IMR-90 (cell line): ENCODE measurements around the gene DSE. TPM values are rescaled to one million over a fixed set of nuclear protein-coding genes. Genes with fewer than 3 reads are reported as not detected.
A peak's percentile ranks its signal among the peaks of the same experiment; 100 is the strongest.

ENCODE experiments used
- ATAC-seq: fragments of 200-7000 bp; cut with Tn5 transposase; 2 replicates; pipeline ENCODE4 v1.9.1; 2020; ENCODE audit warnings: low read depth, mild to moderate bottlenecking, moderate library complexity
- BruUV-seq: library from RNA; stranded (reverse); fragments of 400-500 nt; replicated peaks from 2 replicates; lab custom pipeline; 2021; lab: Mats Ljungman, UMichigan
- CTCF ChIA-PET: fragments of 300-600 bp; formaldehyde crosslinking; extraction: SDS; loops from one replicate; lab custom pipeline; 2021; ENCODE audit warnings: antibody characterized with exemption; lab: Yijun Ruan, JAX
- POLR2A ChIA-PET: fragments of 300-600 bp; sonication (Branson Sonifier 250); formaldehyde crosslinking; loops from one replicate; lab custom pipeline; 2022; ENCODE audit warnings: antibody characterized with exemption; ENCODE audit not compliant: unreplicated experiment; lab: Charles Lee
- DNase-seq: peaks from one replicate; pipeline ENCODE4 v3.0.0; 2013
- H2AFZ ChIP-seq: replicated peaks from 2 replicates; pipeline ENCODE3; 2013; ENCODE audit warnings: low read length, mild to moderate bottlenecking; ENCODE audit not compliant: poor library complexity
- H2AK5ac ChIP-seq: 2 replicates; pipeline ENCODE4 v1.6.1; 2013; ENCODE audit warnings: low read depth, low read length, inconsistent platforms
- H2AK9ac ChIP-seq: replicated peaks from 2 replicates; pipeline ENCODE3; 2013; ENCODE audit warnings: mild to moderate bottlenecking, low read depth, low read length, moderate library complexity; ENCODE audit not compliant: poor library complexity
- H2BK120ac ChIP-seq: 2 replicates; pipeline ENCODE4 v1.6.1; 2013; ENCODE audit warnings: low read depth, low read length, inconsistent platforms
- H2BK15ac ChIP-seq: 3 replicates; pipeline ENCODE4 v1.6.1; 2013; ENCODE audit warnings: low read depth, low read length, inconsistent platforms
- H2BK20ac ChIP-seq: 2 replicates; pipeline ENCODE4 v1.6.1; 2013; ENCODE audit warnings: low read depth, mild to moderate bottlenecking, inconsistent platforms, low read length, moderate library complexity
- H2BK5ac ChIP-seq: 2 replicates; pipeline ENCODE4 v1.6.1; 2013; ENCODE audit warnings: mild to moderate bottlenecking, low read depth, low read length, inconsistent platforms; ENCODE audit not compliant: poor library complexity, severe bottlenecking
- H3K14ac ChIP-seq: replicated peaks from 2 replicates; pipeline ENCODE4 v1.6.1; 2013; ENCODE audit warnings: low read depth, low read length, inconsistent platforms
- H3K18ac ChIP-seq: 2 replicates; pipeline ENCODE4 v1.6.1; 2013; ENCODE audit warnings: low read depth, low read length, control low read depth
- H3K23ac ChIP-seq: 2 replicates; pipeline ENCODE4 v1.6.1; 2013; ENCODE audit warnings: low read depth, low read length, inconsistent platforms
- H3K27ac ChIP-seq: 2 replicates; pipeline ENCODE4 v1.5.1; 2013; ENCODE audit warnings: mild to moderate bottlenecking, control low read depth, low read length; ENCODE audit not compliant: insufficient read depth
- H3K27me3 ChIP-seq: 2 replicates; pipeline ENCODE4 v1.6.1; 2013; ENCODE audit warnings: low read length; ENCODE audit not compliant: control insufficient read depth, insufficient read depth
- H3K36me3 ChIP-seq: 2 replicates; pipeline ENCODE4 v1.6.1; 2013; ENCODE audit warnings: low read length, mixed read lengths; ENCODE audit not compliant: control insufficient read depth, insufficient read depth
- H3K4ac ChIP-seq: 2 replicates; pipeline ENCODE4 v1.6.1; 2013; ENCODE audit warnings: low read depth, low read length, inconsistent platforms
- H3K4me1 ChIP-seq: 2 replicates; pipeline ENCODE4 v1.6.1; 2013; ENCODE audit warnings: low read length, mixed read lengths; ENCODE audit not compliant: control insufficient read depth, insufficient read depth
- H3K4me2 ChIP-seq: 2 replicates; pipeline ENCODE4 v1.6.1; 2013; ENCODE audit warnings: low read depth, mild to moderate bottlenecking, control low read depth, low read length, moderate library complexity
- H3K4me3 ChIP-seq: 2 replicates; pipeline ENCODE4 v1.5.1; 2013; ENCODE audit warnings: low read depth, mild to moderate bottlenecking, control low read depth, low read length, moderate library complexity; ENCODE audit not compliant: insufficient read depth
- H3K56ac ChIP-seq: 2 replicates; pipeline ENCODE4 v1.6.1; 2013; ENCODE audit warnings: low read length, inconsistent platforms; ENCODE audit not compliant: insufficient read depth; ENCODE audit errors: extremely low read depth
- H3K79me1 ChIP-seq, 2 experiments: 2 replicates each; pipeline ENCODE4 v1.6.1; 2013; ENCODE audit warnings: low read length in 2 of 2, inconsistent platforms in 1 of 2, low read depth in 1 of 2
- H3K9ac ChIP-seq: 2 replicates; pipeline ENCODE4 v1.6.1; 2013; ENCODE audit warnings: low read depth, low read length, control low read depth
- H3K9me1 ChIP-seq: 2 replicates; pipeline ENCODE4 v1.6.1; 2013; ENCODE audit warnings: low read length, inconsistent platforms; ENCODE audit not compliant: insufficient read depth
- H3K9me3 ChIP-seq: 2 replicates; pipeline ENCODE4 v1.6.1; 2013; ENCODE audit warnings: low read length; ENCODE audit not compliant: control insufficient read depth, insufficient read depth
- H4K20me1 ChIP-seq: 2 replicates; pipeline ENCODE4 v1.6.1; 2013; ENCODE audit warnings: low read length, inconsistent platforms; ENCODE audit not compliant: insufficient read depth
- H4K5ac ChIP-seq: 2 replicates; pipeline ENCODE4 v1.6.1; 2013; ENCODE audit warnings: mild to moderate bottlenecking, low read depth, low read length, control low read depth
- H4K8ac ChIP-seq, 2 experiments: 2 replicates each; pipeline ENCODE4 v1.6.1; 2013; ENCODE audit warnings: low read depth in 2 of 2, low read length in 2 of 2, control low read depth in 1 of 2, inconsistent platforms in 1 of 2
- H4K91ac ChIP-seq: 2 replicates; pipeline ENCODE4 v1.6.1; 2013; ENCODE audit warnings: low read depth, low read length, inconsistent platforms; ENCODE audit not compliant: insufficient read depth
- MXI1 ChIP-seq: IDR thresholded peaks from 2 replicates; pipeline ENCODE4 v1.6.1; 2012; ENCODE audit warnings: low read depth, mild to moderate bottlenecking, low read length, moderate library complexity, borderline replicate concordance
- RCOR1 ChIP-seq: IDR thresholded peaks from 2 replicates; pipeline ENCODE4 v1.6.1; 2012; ENCODE audit warnings: mild to moderate bottlenecking, low read length, improper control_type of control experiment; ENCODE audit not compliant: insufficient replicate concordance
- RFX5 ChIP-seq: IDR thresholded peaks from 2 replicates; pipeline ENCODE4 v1.8.0; 2012; ENCODE audit warnings: low read depth, mild to moderate bottlenecking, low read length, moderate library complexity
- SMC3 ChIP-seq: fragments of 150-350 bp; IDR thresholded peaks from 2 replicates; pipeline ENCODE4 v1.6.1; 2016; ENCODE audit warnings: low read depth, mild to moderate bottlenecking, antibody characterized with exemption, low read length, moderate library complexity
- WGBS, 2 experiments: methylation state at CpG; one replicate each; pipeline versions ENCODE4 v1.1.5 to v1.1.7; 2013; ENCODE audit warnings: missing lambda C conversion rate in 2 of 2; ENCODE audit not compliant: insufficient read length in 1 of 2; ENCODE audit errors: extremely low coverage in 2 of 2; 5-methylcytosine and 5-hydroxymethylcytosine counted together
- dilution Hi-C: fragments of 300-500 bp; cut with HindIII; formaldehyde crosslinking; loops from one replicate; pipeline ENCODE4 v1.14.3; 2018; ENCODE audit warnings: low sequenced_read_pairs; ENCODE audit not compliant: unreplicated experiment
- in situ Hi-C: fragments of 300-500 bp; cut with MboI; formaldehyde crosslinking; loops from 3 replicates; pipeline ENCODE4 v1.14.3; 2019; ENCODE audit warnings: low sequenced_read_pairs, inconsistent platforms, mixed read lengths
- intact Hi-C: fragments of 100-400 bp; cut with micrococcal nuclease; formaldehyde crosslinking; loops from 2 replicates; pipeline ENCODE4 v1.10.0; 2022
- polyA plus RNA-seq, 3 experiments: library from polyadenylated mRNA; depleted of rRNA; stranded (reverse); fragments of >200 nt; gene quantifications; 2 replicates each; pipeline ENCODE4 v1.2.3, GENCODE V29; 2012; ENCODE audit warnings: low replicate concordance in 1 of 3
- total RNA-seq: library from RNA; depleted of rRNA; stranded (reverse); fragments of >200 nt; gene quantifications from 2 replicates; pipeline ENCODE4 v1.2.3, GENCODE V29; 2012
- TF ChIP-seq, protein P1 (sequence below): conservative IDR thresholded peaks from 2 replicates; pipeline ENCODE4 v1.5.1; 2012; ENCODE audit warnings: mild to moderate bottlenecking, low read depth, low read length, improper control_type of control experiment

DSE gene
- total and polyA plus RNA-seq, 2 of the 4 experiments (the other 2 are of a cell fraction): 48.0 to 154 TPM

DNA sequence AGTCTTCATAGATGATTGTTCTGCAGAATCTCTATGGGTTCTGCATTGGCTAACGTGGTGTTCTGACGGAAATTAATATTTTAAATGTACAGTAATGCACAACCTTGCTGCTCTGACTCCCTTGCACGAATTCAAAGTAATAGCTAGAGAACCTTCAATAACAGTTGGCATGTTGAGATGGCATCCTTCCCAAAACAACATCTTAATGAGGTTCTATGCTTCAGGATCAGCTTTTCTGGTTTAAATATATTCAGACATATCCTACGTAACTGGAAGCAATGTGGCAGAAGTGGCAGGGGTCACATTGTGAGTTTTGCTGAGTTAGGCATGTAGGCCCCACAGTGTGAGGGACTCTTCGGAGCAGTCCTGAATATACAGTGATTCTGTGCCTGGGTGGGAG lies 25.7 kb downstream of the DSE start:
- ChIA-PET CTCF (no interaction called here), POLR2A (no interaction called here)
- no peak for ATAC-seq
- Histone ChIP-seq H3K36me3 (peaks cover 5% of the 10 kb centered on the region), H2BK20ac (peak overlapping the region; percentile 54), H3K14ac (peak overlapping the region; percentile 87), H2BK15ac (peak overlapping the region; percentile 82; the same call in 2 of the 3 replicates), H4K20me1 (peaks cover 3% of the 10 kb centered on the region; the same call in 1 of the 2 replicates), H3K4me2 (no peak overlapping the region), H3K9ac (no peak overlapping the region), H4K8ac (peak overlapping the region in 1 of 2 experiments; percentile 56; a peak in 2 of 4 replicates), H2BK5ac (peak overlapping the region; percentile 9), H3K23ac (peak overlapping the region; percentile 64), H2AK5ac (peak overlapping the region; percentile 18), H3K18ac (no peak overlapping the region; the same call in 1 of the 2 replicates), H4K91ac (peak overlapping the region; percentile 44; the same call in 1 of the 2 replicates), H3K56ac (no peak overlapping the region), H2AFZ (no peak overlapping the region), H3K4ac (peak overlapping the region; percentile 69), H2BK120ac (peak overlapping the region; percentile 67), H4K5ac (no peak overlapping the region), H3K27ac (no peak overlapping the region), H2AK9ac (no peak overlapping the region), H3K4me1 (peaks cover 22% of the 10 kb centered on the region), H3K9me1 (peaks cover 20% of the 10 kb centered on the region), H3K27me3 (no peaks in the 10 kb centered on the region), H3K9me3 (no peaks in the 10 kb centered on the region), H3K79me1 (peaks cover 27 to 55% of the 10 kb centered on the region in 2 experiments), H3K4me3 (no peak overlapping the region)
- TF ChIP-seq MXI1 (no peak), SMC3 (no peak), RFX5 (no peak), RCOR1 (no peak)
- TF ChIP-seq, protein P1, sequence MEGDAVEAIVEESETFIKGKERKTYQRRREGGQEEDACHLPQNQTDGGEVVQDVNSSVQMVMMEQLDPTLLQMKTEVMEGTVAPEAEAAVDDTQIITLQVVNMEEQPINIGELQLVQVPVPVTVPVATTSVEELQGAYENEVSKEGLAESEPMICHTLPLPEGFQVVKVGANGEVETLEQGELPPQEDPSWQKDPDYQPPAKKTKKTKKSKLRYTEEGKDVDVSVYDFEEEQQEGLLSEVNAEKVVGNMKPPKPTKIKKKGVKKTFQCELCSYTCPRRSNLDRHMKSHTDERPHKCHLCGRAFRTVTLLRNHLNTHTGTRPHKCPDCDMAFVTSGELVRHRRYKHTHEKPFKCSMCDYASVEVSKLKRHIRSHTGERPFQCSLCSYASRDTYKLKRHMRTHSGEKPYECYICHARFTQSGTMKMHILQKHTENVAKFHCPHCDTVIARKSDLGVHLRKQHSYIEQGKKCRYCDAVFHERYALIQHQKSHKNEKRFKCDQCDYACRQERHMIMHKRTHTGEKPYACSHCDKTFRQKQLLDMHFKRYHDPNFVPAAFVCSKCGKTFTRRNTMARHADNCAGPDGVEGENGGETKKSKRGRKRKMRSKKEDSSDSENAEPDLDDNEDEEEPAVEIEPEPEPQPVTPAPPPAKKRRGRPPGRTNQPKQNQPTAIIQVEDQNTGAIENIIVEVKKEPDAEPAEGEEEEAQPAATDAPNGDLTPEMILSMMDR: no peak
- intact Hi-C loops: no loop called here
- no CpG with 5 or more reads among the region's 5 CpGs for WGBS, 2 experiments
- in situ Hi-C loops: no loop called here
- dilution Hi-C loops: no loop called here
- BruUV-seq: no TSS peak
- DNase-seq: no peak
